ENCODE data around the gene TRIML1. TPM values are rescaled to one million over a fixed set of nuclear protein-coding genes. Genes with fewer than 3 reads are reported as not detected.

Gene TRIML1
- total RNA-seq, 1 donor from 2014 or later = not detected

- Mint-ChIP-seq H3K27ac (no peak overlapping the region), H3K27me3 (ENCODE audit: low read depth) (no peaks in the 10 kb centered on the region), H3K4me1 (ENCODE audit: low read depth) (no peaks in the 10 kb centered on the region), H3K36me3 (ENCODE audit: low read depth) (no peaks in the 10 kb centered on the region), H3K4me3 (ENCODE audit: low read depth) (no peak overlapping the region), H3K9me3 (peaks cover 33% of the 10 kb centered on the region)
- no peak for DNase-seq (ENCODE audit: low spot score)
- intact Hi-C loops (cut with micrococcal nuclease) = no loop called here
Observed at GRCh38 chr4:188161167-188161566, 21.9 kb downstream of the TRIML1 start.

GRCh38 chr4:188162698-188163097 is 23.5 kb downstream of the TRIML1 start:
- Mint-ChIP-seq H3K27me3 (ENCODE audit: low read depth) (no peaks in the 10 kb centered on the region), H3K9me3 (peaks cover 30% of the 10 kb centered on the region), H3K4me3 (ENCODE audit: low read depth) (no peak overlapping the region)

GRCh38 chr4:188168726-188169373 is 29.6 kb downstream of the TRIML1 start:
- Mint-ChIP-seq H3K4me3 (ENCODE audit: low read depth) (no peak overlapping the region), H3K9me3 (peaks cover 23% of the 10 kb centered on the region), H3K27me3 (ENCODE audit: low read depth) (no peaks in the 10 kb centered on the region), H3K36me3 (ENCODE audit: low read depth) (no peaks in the 10 kb centered on the region), H3K27ac (no peak overlapping the region), H3K4me1 (ENCODE audit: low read depth) (no peaks in the 10 kb centered on the region)
- DNase-seq (ENCODE audit: low spot score) = no peak
- intact Hi-C loops (cut with micrococcal nuclease) = no loop called here

More at GRCh38 chr4:188162698-188163097, 23.5 kb downstream of the TRIML1 start:
- no peak overlapping the region for H3K27ac Mint-ChIP-seq
- no peaks in the 10 kb centered on the region for H3K36me3 Mint-ChIP-seq (ENCODE audit: low read depth)
- H3K4me1 Mint-ChIP-seq (ENCODE audit: low read depth) = no peaks in the 10 kb centered on the region
- no peak for DNase-seq (ENCODE audit: low spot score)
- intact Hi-C loops (cut with micrococcal nuclease) = no loop called here

- Mint-ChIP-seq H3K4me3 (ENCODE audit: low read depth) (no peak overlapping the region), H3K9me3 (peaks cover 32% of the 10 kb centered on the region), H3K27ac (no peak overlapping the region), H3K4me1 (ENCODE audit: low read depth) (no peaks in the 10 kb centered on the region), H3K36me3 (ENCODE audit: low read depth) (no peaks in the 10 kb centered on the region), H3K27me3 (ENCODE audit: low read depth) (no peaks in the 10 kb centered on the region)
- DNase-seq (ENCODE audit: low spot score) = no peak
- intact Hi-C loops (cut with micrococcal nuclease) = no loop called here
Observed at GRCh38 chr4:188171551-188171950, 32.3 kb downstream of the TRIML1 start.

GRCh38 chr4:188175288-188175687 is 36.0 kb downstream of the TRIML1 start:
- no peak overlapping the region for H3K27ac Mint-ChIP-seq
- DNase-seq (ENCODE audit: low spot score) = no peak
- intact Hi-C loops (cut with micrococcal nuclease) = no loop called here
- H3K9me3 Mint-ChIP-seq = peaks cover 28% of the 10 kb centered on the region
- H3K36me3 Mint-ChIP-seq (ENCODE audit: low read depth) = no peaks in the 10 kb centered on the region
- no peaks in the 10 kb centered on the region for H3K4me1 Mint-ChIP-seq (ENCODE audit: low read depth)
- no peaks in the 10 kb centered on the region for H3K27me3 Mint-ChIP-seq (ENCODE audit: low read depth)
- no peak overlapping the region for H3K4me3 Mint-ChIP-seq (ENCODE audit: low read depth)

GRCh38 chr4:188177997-188178675 is 38.9 kb downstream of the TRIML1 start:
- H3K4me1 Mint-ChIP-seq (ENCODE audit: low read depth) = no peaks in the 10 kb centered on the region
- intact Hi-C loops (cut with micrococcal nuclease) = no loop called here
- H3K36me3 Mint-ChIP-seq (ENCODE audit: low read depth) = no peaks in the 10 kb centered on the region
- DNase-seq (ENCODE audit: low spot score) = no peak
- no peak overlapping the region for H3K27ac Mint-ChIP-seq
- no peak overlapping the region for H3K4me3 Mint-ChIP-seq (ENCODE audit: low read depth)
- H3K27me3 Mint-ChIP-seq (ENCODE audit: low read depth) = no peaks in the 10 kb centered on the region
- H3K9me3 Mint-ChIP-seq = peaks cover 38% of the 10 kb centered on the region

GRCh38 chr4:188178806-188179205 is 39.6 kb downstream of the TRIML1 start:
- H3K4me3 Mint-ChIP-seq (ENCODE audit: low read depth) = no peak overlapping the region
- H3K36me3 Mint-ChIP-seq (ENCODE audit: low read depth) = no peaks in the 10 kb centered on the region
- H3K27me3 Mint-ChIP-seq (ENCODE audit: low read depth) = no peaks in the 10 kb centered on the region
- no peak for DNase-seq (ENCODE audit: low spot score)
- no peaks in the 10 kb centered on the region for H3K4me1 Mint-ChIP-seq (ENCODE audit: low read depth)
- no peak overlapping the region for H3K27ac Mint-ChIP-seq
- intact Hi-C loops (cut with micrococcal nuclease) = no loop called here
- peaks cover 38% of the 10 kb centered on the region for H3K9me3 Mint-ChIP-seq

GRCh38 chr4:188187106-188187505 is 47.9 kb downstream of the TRIML1 start:
- no peak overlapping the region for H3K27ac Mint-ChIP-seq
- no peaks in the 10 kb centered on the region for H3K27me3 Mint-ChIP-seq (ENCODE audit: low read depth)
- H3K4me1 Mint-ChIP-seq (ENCODE audit: low read depth) = no peaks in the 10 kb centered on the region
- no peaks in the 10 kb centered on the region for H3K36me3 Mint-ChIP-seq (ENCODE audit: low read depth)
- no peak overlapping the region for H3K4me3 Mint-ChIP-seq (ENCODE audit: low read depth)
- peaks cover 19% of the 10 kb centered on the region for H3K9me3 Mint-ChIP-seq
- no peak for DNase-seq (ENCODE audit: low spot score)
- intact Hi-C loops (cut with micrococcal nuclease) = no loop called here

GRCh38 chr4:188190461-188190860 is 51.2 kb downstream of the TRIML1 start:
- no peak overlapping the region for H3K27ac Mint-ChIP-seq
- no peaks in the 10 kb centered on the region for H3K36me3 Mint-ChIP-seq (ENCODE audit: low read depth)
- no peaks in the 10 kb centered on the region for H3K4me1 Mint-ChIP-seq (ENCODE audit: low read depth)
- H3K9me3 Mint-ChIP-seq = peaks cover 18% of the 10 kb centered on the region
- no peak for DNase-seq (ENCODE audit: low spot score)
- intact Hi-C loops (cut with micrococcal nuclease) = no loop called here
- no peak overlapping the region for H3K4me3 Mint-ChIP-seq (ENCODE audit: low read depth)
- H3K27me3 Mint-ChIP-seq (ENCODE audit: low read depth) = no peaks in the 10 kb centered on the region

- DNase-seq (ENCODE audit: low spot score) = no peak
- Mint-ChIP-seq H3K27me3 (ENCODE audit: low read depth) (no peaks in the 10 kb centered on the region), H3K36me3 (ENCODE audit: low read depth) (no peaks in the 10 kb centered on the region), H3K4me1 (ENCODE audit: low read depth) (no peaks in the 10 kb centered on the region), H3K9me3 (peaks cover 28% of the 10 kb centered on the region), H3K4me3 (ENCODE audit: low read depth) (no peak overlapping the region), H3K27ac (no peak overlapping the region)
- intact Hi-C loops (cut with micrococcal nuclease) = no loop called here
Observed at GRCh38 chr4:188194421-188194820, 55.2 kb downstream of the TRIML1 start.

GRCh38 chr4:188195389-188195985 is 56.2 kb downstream of the TRIML1 start:
- DNase-seq (ENCODE audit: low spot score) = no peak
- Mint-ChIP-seq H3K27ac (no peak overlapping the region), H3K36me3 (ENCODE audit: low read depth) (no peaks in the 10 kb centered on the region), H3K4me3 (ENCODE audit: low read depth) (no peak overlapping the region), H3K27me3 (ENCODE audit: low read depth) (no peaks in the 10 kb centered on the region), H3K9me3 (peaks cover 34% of the 10 kb centered on the region), H3K4me1 (ENCODE audit: low read depth) (no peaks in the 10 kb centered on the region)
- intact Hi-C loops (cut with micrococcal nuclease) = no loop called here

GRCh38 chr4:188196134-188196735 is 57.0 kb downstream of the TRIML1 start:
- Mint-ChIP-seq H3K9me3 (peaks cover 34% of the 10 kb centered on the region), H3K36me3 (ENCODE audit: low read depth) (no peaks in the 10 kb centered on the region), H3K4me3 (ENCODE audit: low read depth) (no peak overlapping the region), H3K27me3 (ENCODE audit: low read depth) (no peaks in the 10 kb centered on the region), H3K27ac (no peak overlapping the region), H3K4me1 (ENCODE audit: low read depth) (no peaks in the 10 kb centered on the region)
- intact Hi-C loops (cut with micrococcal nuclease) = no loop called here
- no peak for DNase-seq (ENCODE audit: low spot score)

Measured in activated T-helper 2 cell treated with anti-CD3 and anti-CD28 coated beads, Interferon-gamma antibody, Interleukin-2, Interleukin-4, amounts not matched to agents 10 μg/mL and 5 μg/mL and 100 μg/mL, durations not matched to agents 14 hours and 24 hours and 36 hours (primary cell).